Stimulated activated CD4-positive, alpha-beta T cell treated with anti-CD3 and anti-CD28 coated beads, TNF-alpha, amount 100 ng/mL, for 48 hours (primary cell): ENCODE measurements around the gene PODN.

Experiments used
- DNase-seq, 3 donors: peaks; one replicate each; pipeline ENCODE4 v3.0.0-alpha.2; 2020; ENCODE audit warnings: low read depth in 3 of 3

Gene PODN

GRCh38 chr1:53050310-53050709, 11.7 kb upstream of the PODN start:
- no peak for DNase-seq

GRCh38 chr1:53051676-53052075, 10.3 kb upstream of the PODN start:
- no peak for DNase-seq

GRCh38 chr1:53057127-53057526, 4.9 kb upstream of the PODN start:
- DNase-seq = no peak

- no peak for DNase-seq
Observed at GRCh38 chr1:53060579-53060978, 1.4 kb upstream of the PODN start.

- no peak for DNase-seq
Observed at GRCh38 chr1:53061123-53061858, 722 bp upstream of the PODN start.

- no peak for DNase-seq
Observed at GRCh38 chr1:53062708-53063591, 937 bp downstream of the PODN start.

- no peak for DNase-seq
Observed at GRCh38 chr1:53063744-53064515, 1.9 kb downstream of the PODN start.

- no peak for DNase-seq
Observed at GRCh38 chr1:53065391-53065790, 3.4 kb downstream of the PODN start.

- DNase-seq = no peak
Observed at GRCh38 chr1:53066488-53066887, 4.5 kb downstream of the PODN start.

- no peak for DNase-seq
Observed at GRCh38 chr1:53066891-53067738, 5.1 kb downstream of the PODN start.

- no peak for DNase-seq
Observed at GRCh38 chr1:53067886-53068285, 5.9 kb downstream of the PODN start.

GRCh38 chr1:53068314-53069099, 6.5 kb downstream of the PODN start:
- DNase-seq = no peak

GRCh38 chr1:53069265-53069662, 7.3 kb downstream of the PODN start:
- no peak for DNase-seq

- no peak for DNase-seq
Observed at GRCh38 chr1:53069663-53070327, 7.8 kb downstream of the PODN start.

GRCh38 chr1:53070621-53071020, 8.6 kb downstream of the PODN start:
- no peak for DNase-seq

GRCh38 chr1:53071167-53071865, 9.3 kb downstream of the PODN start:
- no peak for DNase-seq

- DNase-seq = no peak
Observed at GRCh38 chr1:53071915-53072314, 9.9 kb downstream of the PODN start.

- no peak for DNase-seq
Observed at GRCh38 chr1:53073287-53073686, 11.3 kb downstream of the PODN start.

- no peak for DNase-seq
Observed at GRCh38 chr1:53073868-53074311, 11.9 kb downstream of the PODN start.
